ENCODE results near the gene SPRED2. TPM values are rescaled to one million over a fixed set of nuclear protein-coding genes. Genes with fewer than 3 reads are reported as not detected.

The SPRED2 gene
- total and polyA plus RNA-seq, 2 donors from 2014 or later = 8.9 to 42.3 TPM

GRCh38 chr2:65475000-65475399 lies 42.6 kb upstream of the SPRED2 start:
- TF ChIP-seq, protein P1, sequence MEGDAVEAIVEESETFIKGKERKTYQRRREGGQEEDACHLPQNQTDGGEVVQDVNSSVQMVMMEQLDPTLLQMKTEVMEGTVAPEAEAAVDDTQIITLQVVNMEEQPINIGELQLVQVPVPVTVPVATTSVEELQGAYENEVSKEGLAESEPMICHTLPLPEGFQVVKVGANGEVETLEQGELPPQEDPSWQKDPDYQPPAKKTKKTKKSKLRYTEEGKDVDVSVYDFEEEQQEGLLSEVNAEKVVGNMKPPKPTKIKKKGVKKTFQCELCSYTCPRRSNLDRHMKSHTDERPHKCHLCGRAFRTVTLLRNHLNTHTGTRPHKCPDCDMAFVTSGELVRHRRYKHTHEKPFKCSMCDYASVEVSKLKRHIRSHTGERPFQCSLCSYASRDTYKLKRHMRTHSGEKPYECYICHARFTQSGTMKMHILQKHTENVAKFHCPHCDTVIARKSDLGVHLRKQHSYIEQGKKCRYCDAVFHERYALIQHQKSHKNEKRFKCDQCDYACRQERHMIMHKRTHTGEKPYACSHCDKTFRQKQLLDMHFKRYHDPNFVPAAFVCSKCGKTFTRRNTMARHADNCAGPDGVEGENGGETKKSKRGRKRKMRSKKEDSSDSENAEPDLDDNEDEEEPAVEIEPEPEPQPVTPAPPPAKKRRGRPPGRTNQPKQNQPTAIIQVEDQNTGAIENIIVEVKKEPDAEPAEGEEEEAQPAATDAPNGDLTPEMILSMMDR (IDR thresholded peaks at IDR 0.05; ENCODE audit: borderline replicate concordance, extremely low read depth, insufficient read depth) = no peak
- no peak for FAIRE-seq
- Histone ChIP-seq H3K4me1 (ENCODE audit: control insufficient read depth in 2 of 3, insufficient read depth in 2 of 3, low read depth in 1 of 3, low read length in 3 of 3) (peaks cover 0 to 5% (median 4%) of the 10 kb centered on the region in 3 donors), H3K36me3 (ENCODE audit: control insufficient read depth in 2 of 3, insufficient read depth in 3 of 3, low read length in 3 of 3) (no peaks in the 10 kb centered on the region), H3K9ac (ENCODE audit: low read length in 3 of 3) (no peak overlapping the region), H3K9me3 (ENCODE audit: control insufficient read depth in 2 of 3, insufficient read depth in 1 of 3, low read length in 3 of 3) (no peaks in the 10 kb centered on the region), H3K27ac (ENCODE audit: low read depth in 2 of 2, low read length in 2 of 2) (no peak overlapping the region), H3K27me3 (ENCODE audit: control insufficient read depth, insufficient read depth, low read length) (no peaks in the 10 kb centered on the region), H3K4me3 (ENCODE audit: low read length in 3 of 3) (no peak overlapping the region)
- no peak for DNase-seq
- intact Hi-C loops (cut with DNase I) = no loop called here

DNA sequence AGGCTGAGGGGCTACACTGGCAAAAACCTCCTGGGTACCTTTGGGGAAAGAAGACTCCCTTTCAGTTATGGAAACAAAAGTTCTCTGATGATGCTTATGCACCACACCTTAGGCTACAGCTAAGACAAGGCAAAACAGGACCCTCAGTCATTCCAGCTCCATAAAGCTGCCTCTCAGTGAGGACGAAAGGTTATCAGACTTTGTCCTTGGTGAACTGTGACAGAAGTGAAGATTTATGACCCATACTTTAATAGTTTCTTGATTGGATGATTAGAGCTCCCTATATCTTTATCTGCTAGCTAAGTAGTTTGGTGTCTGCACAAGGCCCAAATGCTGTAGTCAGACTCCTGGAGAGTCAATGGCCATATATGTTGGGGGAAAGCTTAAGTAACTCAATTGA lies 40.6 kb upstream of the SPRED2 start:
- H3K4me3 ChIP-seq (ENCODE audit: low read length in 3 of 3) = no peak overlapping the region
- TF ChIP-seq, protein P1 (IDR thresholded peaks at IDR 0.05; ENCODE audit: borderline replicate concordance, extremely low read depth, insufficient read depth) = no peak
- FAIRE-seq (no peak), DNase-seq (no peak)
- H3K4me1 ChIP-seq (ENCODE audit: control insufficient read depth in 2 of 3, insufficient read depth in 2 of 3, low read depth in 1 of 3, low read length in 3 of 3) = no peaks in the 10 kb centered on the region
- no peaks in the 10 kb centered on the region for H3K27me3 ChIP-seq (ENCODE audit: control insufficient read depth, insufficient read depth, low read length)
- no peaks in the 10 kb centered on the region for H3K36me3 ChIP-seq (ENCODE audit: control insufficient read depth in 2 of 3, insufficient read depth in 3 of 3, low read length in 3 of 3)
- intact Hi-C loops (cut with DNase I) = no loop called here
- no peak overlapping the region for H3K27ac ChIP-seq (ENCODE audit: low read depth in 2 of 2, low read length in 2 of 2)
- H3K9ac ChIP-seq (ENCODE audit: low read length in 3 of 3) = no peak overlapping the region
- H3K9me3 ChIP-seq (ENCODE audit: control insufficient read depth in 2 of 3, insufficient read depth in 1 of 3, low read length in 3 of 3) = no peaks in the 10 kb centered on the region

DNA sequence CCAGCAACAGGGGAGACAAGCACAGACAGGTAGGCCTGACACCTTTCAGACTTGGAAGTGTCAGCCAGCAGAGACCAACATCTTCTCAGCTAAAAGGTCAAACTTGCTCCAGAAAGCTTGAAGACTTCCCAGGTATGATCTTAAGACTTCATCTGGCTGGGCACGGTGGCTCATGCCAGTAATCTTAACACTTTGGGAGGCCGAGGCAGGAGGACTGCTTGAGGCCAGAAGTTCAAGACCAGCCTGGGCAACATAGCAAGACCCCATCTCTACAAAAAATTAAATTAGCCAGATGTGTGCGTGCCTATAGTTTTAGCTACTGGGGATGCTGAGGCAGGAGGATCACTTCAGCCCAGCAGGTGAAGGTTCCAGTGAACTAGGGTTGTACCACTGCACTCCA lies 39.0 kb upstream of the SPRED2 start:
- Histone ChIP-seq H3K36me3 (ENCODE audit: control insufficient read depth in 2 of 3, insufficient read depth in 3 of 3, low read length in 3 of 3) (no peaks in the 10 kb centered on the region), H3K4me1 (ENCODE audit: control insufficient read depth in 2 of 3, insufficient read depth in 2 of 3, low read depth in 1 of 3, low read length in 3 of 3) (no peaks in the 10 kb centered on the region), H3K9me3 (ENCODE audit: control insufficient read depth in 2 of 3, insufficient read depth in 1 of 3, low read length in 3 of 3) (no peaks in the 10 kb centered on the region), H3K4me3 (ENCODE audit: low read length in 3 of 3) (no peak overlapping the region), H3K9ac (ENCODE audit: low read length in 3 of 3) (no peak overlapping the region), H3K27ac (ENCODE audit: low read depth in 2 of 2, low read length in 2 of 2) (no peak overlapping the region), H3K27me3 (ENCODE audit: control insufficient read depth, insufficient read depth, low read length) (no peaks in the 10 kb centered on the region)
- DNase-seq = no peak
- intact Hi-C loops (cut with DNase I) = no loop called here
- TF ChIP-seq, protein P1 (IDR thresholded peaks at IDR 0.05; ENCODE audit: borderline replicate concordance, extremely low read depth, insufficient read depth) = no peak
- FAIRE-seq = no peak

- no peaks in the 10 kb centered on the region for H3K36me3 ChIP-seq (ENCODE audit: control insufficient read depth in 2 of 3, insufficient read depth in 3 of 3, low read length in 3 of 3)
- H3K27ac ChIP-seq (ENCODE audit: low read depth in 2 of 2, low read length in 2 of 2) = no peak overlapping the region
- DNase-seq = no peak
- intact Hi-C loops (cut with DNase I) = no loop called here
- FAIRE-seq = no peak
- no peaks in the 10 kb centered on the region for H3K9me3 ChIP-seq (ENCODE audit: control insufficient read depth in 2 of 3, insufficient read depth in 1 of 3, low read length in 3 of 3)
- H3K27me3 ChIP-seq (ENCODE audit: control insufficient read depth, insufficient read depth, low read length) = no peaks in the 10 kb centered on the region
- TF ChIP-seq, protein P1 (IDR thresholded peaks at IDR 0.05; ENCODE audit: borderline replicate concordance, extremely low read depth, insufficient read depth) = no peak
- no peak overlapping the region for H3K9ac ChIP-seq (ENCODE audit: low read length in 3 of 3)
- no peak overlapping the region for H3K4me3 ChIP-seq (ENCODE audit: low read length in 3 of 3)
- H3K4me1 ChIP-seq (ENCODE audit: control insufficient read depth in 2 of 3, insufficient read depth in 2 of 3, low read depth in 1 of 3, low read length in 3 of 3) = no peaks in the 10 kb centered on the region
Measured at GRCh38 chr2:65466551-65466950, 34.2 kb upstream of the SPRED2 start.
